Right cardiac atrium (tissue), 5 donors: Measurements from ENCODE around the gene ATAD3A. TPM values are rescaled to one million over a fixed set of nuclear protein-coding genes. Genes with fewer than 3 reads are reported as not detected.
"Not testable (repeated sequence)": the region's sequence is repeated elsewhere in the genome, so short reads cannot be mapped to it uniquely, and the experiment has no call there.

Source experiments
- ATAC-seq, 2 donors: fragments of 200-7000 bp; cut with Tn5 transposase; one replicate each; pipeline versions ENCODE4 v1.8.0 to v1.9.1; 2020; ENCODE audit warnings: moderate library complexity in 2 of 2, mild to moderate bottlenecking in 1 of 2
- DNase-seq, 3 donors: peaks; one replicate each; pipeline ENCODE4 v3.0.0-alpha.2; 2020
- H3K27ac ChIP-seq: one replicate; pipeline ENCODE4 v1.5.1; 2013; ENCODE audit warnings: mild to moderate bottlenecking, low read length, control low read depth, moderate library complexity
- H3K27me3 ChIP-seq: one replicate; pipeline ENCODE4 v1.6.1; 2013; ENCODE audit not compliant: control insufficient read depth, insufficient read depth
- H3K4me1 ChIP-seq: one replicate; pipeline ENCODE4 v1.6.1; 2013; ENCODE audit warnings: low read length; ENCODE audit not compliant: control insufficient read depth, insufficient read depth
- H3K4me3 ChIP-seq: one replicate; pipeline ENCODE4 v1.5.1; 2013; ENCODE audit warnings: low read length, control low read depth
- H3K9me3 ChIP-seq: one replicate; pipeline ENCODE4 v1.6.1; 2013; ENCODE audit warnings: low read length; ENCODE audit not compliant: control insufficient read depth
- WGBS: extraction: QIAGEN DNeasy Blood & Tissue Kit; methylation state at CpG from one replicate; pipeline ENCODE4 v1.1.7; 2013; 5-methylcytosine and 5-hydroxymethylcytosine counted together
- intact Hi-C, 4 donors: fragments of 100-400 bp; cut with DNase I; formaldehyde crosslinking; loops; one replicate each; pipeline versions ENCODE4 v1.11.0 to v1.14.0; 2022 to 2023
- polyA plus RNA-seq: library from polyadenylated mRNA; stranded (reverse); fragments of 200-250 nt; gene quantifications from one replicate; pipeline ENCODE4 v1.2.3, GENCODE V29; 2013
- total RNA-seq, 4 donors: library from RNA; stranded (reverse); fragmentation: NEBNext Ultra II Directional; extraction: Animal tissue kit (Norgen Biotek cat#: 25700); gene quantifications; one replicate each; pipeline ENCODE4 v1.2.1, GENCODE V29; 2021
- donor health status: healthy with polysubstance abuse.
- donor health status: DM: no; HTN: yes; CAD: no.
- donor health status: DM: no; HTN: no; CAD: no.
- donor health status: DM: no; HTN: yes; CAD: no; lungs with severe emphysema.
- donor health status: DM: yes; HTN: yes; CAD: no.

ATAD3A gene
- total and polyA plus RNA-seq, 5 donors: 13.6 to 20.1 (median 16.0) TPM

DNA sequence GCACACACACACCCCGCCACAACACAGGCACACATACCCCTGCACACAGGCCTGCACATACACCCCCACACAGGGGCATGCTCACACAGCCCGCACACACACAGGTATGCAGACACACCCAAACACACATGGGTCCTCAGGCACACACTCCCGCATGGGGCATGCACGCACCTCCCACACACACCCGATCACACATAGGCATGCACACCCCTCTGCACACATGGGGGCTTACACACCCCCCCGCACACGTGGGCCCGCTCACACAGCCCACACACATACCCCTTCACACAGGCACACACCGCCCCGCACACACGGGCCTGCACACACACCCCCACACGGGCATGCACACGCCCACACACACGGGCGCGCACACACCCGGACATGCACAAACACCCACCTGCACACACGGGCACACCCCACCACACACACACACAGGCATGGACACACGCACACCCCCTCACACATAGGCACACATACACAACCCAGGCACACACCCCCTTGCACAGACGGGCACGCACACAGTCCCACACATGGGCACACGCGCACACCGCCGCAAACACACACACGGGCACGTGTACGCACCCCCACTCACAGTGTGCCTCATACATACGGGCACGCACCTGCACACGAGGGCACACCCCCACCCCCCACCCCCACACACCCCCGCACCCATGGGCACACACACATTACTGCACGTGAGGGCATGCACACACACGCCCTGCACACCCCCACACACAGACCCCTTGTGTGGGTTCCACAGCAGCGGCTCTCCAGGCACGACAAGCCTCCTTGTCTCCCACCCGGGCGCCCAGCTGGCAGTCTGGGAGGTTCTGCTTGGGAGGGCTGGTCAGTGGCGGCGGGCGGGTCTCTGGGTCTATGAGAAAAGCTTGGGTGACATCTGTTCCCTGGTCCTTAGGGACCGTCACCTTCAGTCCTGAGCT is 32.1 kb upstream of the ATAD3A start:
- 93% methylated on average over 42 of the region's 42 CpGs for WGBS
- Histone ChIP-seq H3K4me1 (no peaks in the 10 kb centered on the region), H3K27me3 (no peaks in the 10 kb centered on the region), H3K4me3 (no peak overlapping the region), H3K9me3 (no peaks in the 10 kb centered on the region), H3K27ac (no peak overlapping the region)
- DNase-seq (no peak), ATAC-seq (no peak)
- intact Hi-C loops: no loop called here

- H3K9me3 ChIP-seq, intact Hi-C loops, DNase-seq, H3K27me3 ChIP-seq, H3K27ac ChIP-seq, H3K4me1 ChIP-seq, H3K4me3 ChIP-seq, ATAC-seq: not testable (repeated sequence)
- WGBS: 95% methylated on average over 16 of the region's 16 CpGs
Observed at GRCh38 chr1:1480488-1480867, 31.5 kb upstream of the ATAD3A start.

DNA sequence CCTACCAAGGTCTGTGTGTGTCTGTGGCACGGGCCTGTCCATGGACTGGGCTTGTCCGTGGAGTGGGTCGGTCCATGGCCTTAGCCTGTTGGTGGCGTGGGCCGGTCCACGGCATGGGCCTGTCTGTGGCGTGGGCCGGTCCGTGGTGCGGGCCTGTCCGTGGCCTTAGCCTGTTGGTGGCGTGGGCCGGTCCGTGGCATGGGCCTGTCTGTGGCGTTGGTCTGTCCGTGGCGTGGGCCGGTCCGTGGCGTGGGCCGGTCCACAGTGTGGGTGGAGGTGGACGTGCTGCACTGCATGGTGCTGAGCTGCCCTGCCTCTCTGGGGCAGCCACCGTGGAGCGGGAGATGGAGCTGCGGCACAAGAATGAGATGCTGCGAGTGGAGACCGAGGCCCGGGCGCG is 30.2 kb upstream of the ATAD3A start:
- DNase-seq, H3K27ac ChIP-seq, ATAC-seq, H3K27me3 ChIP-seq, H3K4me1 ChIP-seq, H3K9me3 ChIP-seq, H3K4me3 ChIP-seq, intact Hi-C loops: not testable (repeated sequence)
- 98% methylated on average over 30 of the region's 30 CpGs for WGBS

DNA sequence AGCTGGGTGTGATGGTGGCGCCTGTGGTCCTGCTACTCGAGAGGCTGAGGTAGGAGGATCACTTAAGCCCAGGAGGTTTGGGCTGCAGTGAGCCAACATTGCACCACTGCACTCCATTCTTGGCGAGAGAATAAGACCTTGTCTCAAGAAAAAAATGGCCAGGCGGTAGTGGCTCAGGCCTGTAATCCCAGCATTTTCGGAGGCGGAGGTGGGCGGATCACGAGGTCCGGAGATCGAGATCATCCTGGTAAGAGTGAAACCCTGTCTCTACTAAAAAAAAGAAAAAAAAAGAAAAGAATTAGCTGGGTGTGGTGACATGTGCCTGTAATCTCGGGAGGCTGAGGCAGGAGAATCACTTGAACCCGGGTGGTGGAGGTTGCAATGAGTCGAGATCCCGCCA is 29.1 kb upstream of the ATAD3A start:
- ATAC-seq: no peak
- no peaks in the 10 kb centered on the region for H3K4me1 ChIP-seq
- intact Hi-C loops: no loop called here
- peak in 1 of 3 donors; percentile 13 for DNase-seq
- H3K9me3 ChIP-seq: no peaks in the 10 kb centered on the region
- 96% methylated on average over 14 of the region's 14 CpGs for WGBS
- no peaks in the 10 kb centered on the region for H3K27me3 ChIP-seq
- no peak overlapping the region for H3K4me3 ChIP-seq
- no peak overlapping the region for H3K27ac ChIP-seq

GRCh38 chr1:1483714-1484113 is 28.2 kb upstream of the ATAD3A start:
- intact Hi-C loops: no loop called here
- DNase-seq (peak in 1 of 3 donors; percentile 11), ATAC-seq (no peak)
- 96% methylated on average over 16 of the region's 16 CpGs for WGBS
- H3K4me3 ChIP-seq: no peak overlapping the region
- no peaks in the 10 kb centered on the region for H3K4me1 ChIP-seq
- H3K27me3 ChIP-seq: no peaks in the 10 kb centered on the region
- H3K27ac ChIP-seq: no peak overlapping the region
- H3K9me3 ChIP-seq: no peaks in the 10 kb centered on the region

GRCh38 chr1:1484976-1485750 is 26.8 kb upstream of the ATAD3A start:
- ATAC-seq, H3K27ac ChIP-seq, H3K4me1 ChIP-seq, H3K9me3 ChIP-seq, H3K27me3 ChIP-seq, H3K4me3 ChIP-seq, intact Hi-C loops: not testable (repeated sequence)
- DNase-seq: peak in 1 of 3 donors; percentile 29
- 92% methylated on average over 42 of the region's 46 CpGs for WGBS

- H3K4me3 ChIP-seq, H3K27me3 ChIP-seq, ATAC-seq, H3K9me3 ChIP-seq, intact Hi-C loops, H3K4me1 ChIP-seq, H3K27ac ChIP-seq: not testable (repeated sequence)
- 94% methylated on average over 31 of the region's 31 CpGs for WGBS
- DNase-seq: peak in 1 of 3 donors; percentile 29
Observed at GRCh38 chr1:1485755-1486317, 26.1 kb upstream of the ATAD3A start.

DNA sequence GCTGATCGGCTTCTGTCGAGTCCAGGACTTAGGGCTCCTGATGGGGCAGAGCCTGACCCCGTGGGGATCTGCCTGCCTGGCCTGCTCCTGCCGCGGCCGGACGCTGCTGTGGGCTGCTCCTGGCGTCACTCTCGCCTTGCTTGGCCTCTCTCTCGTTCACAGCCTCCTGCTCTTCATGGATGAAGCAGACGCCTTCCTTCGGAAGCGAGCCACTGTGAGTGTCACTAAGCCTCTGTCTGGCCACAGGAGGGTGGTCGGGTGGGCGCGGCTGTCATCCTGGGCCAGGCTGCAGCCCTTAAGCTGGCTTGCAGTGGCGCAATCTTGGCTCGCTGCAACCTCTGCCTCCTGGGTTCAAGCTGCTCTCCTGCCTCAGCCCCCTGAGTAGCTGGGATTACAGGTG is 24.3 kb upstream of the ATAD3A start:
- WGBS: 95% methylated on average over 18 of the region's 18 CpGs
- H3K4me3 ChIP-seq: no peak overlapping the region
- no peak overlapping the region for H3K27ac ChIP-seq
- no peaks in the 10 kb centered on the region for H3K27me3 ChIP-seq
- DNase-seq: peak in 1 of 3 donors; percentile 31
- intact Hi-C loops: no loop called here
- ATAC-seq: no peak
- no peaks in the 10 kb centered on the region for H3K9me3 ChIP-seq
- no peaks in the 10 kb centered on the region for H3K4me1 ChIP-seq

DNA sequence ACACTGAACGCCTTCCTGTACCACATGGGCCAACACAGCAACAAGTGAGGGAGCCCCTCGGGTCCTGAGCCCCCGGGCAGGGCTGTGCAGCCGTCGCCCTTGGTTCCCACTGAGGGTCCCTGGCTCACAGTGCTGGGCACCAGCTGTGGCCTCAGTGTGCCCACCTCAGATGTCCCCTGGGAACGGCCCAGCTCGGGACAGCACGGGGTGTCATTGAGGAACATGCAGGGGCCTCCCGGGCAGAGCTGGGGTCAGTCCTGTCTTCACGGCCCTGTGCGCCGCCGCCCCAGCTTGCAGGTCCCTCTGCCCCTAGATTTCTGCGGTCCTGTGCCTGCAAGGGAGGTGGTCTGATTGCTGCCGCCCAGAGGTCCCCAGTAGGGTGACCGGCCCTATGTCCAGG is 22.7 kb upstream of the ATAD3A start:
- peak in 1 of 3 donors; percentile 42 for DNase-seq
- no peak for ATAC-seq
- Histone ChIP-seq H3K9me3 (no peaks in the 10 kb centered on the region), H3K27ac (no peak overlapping the region), H3K27me3 (no peaks in the 10 kb centered on the region), H3K4me1 (no peaks in the 10 kb centered on the region), H3K4me3 (no peak overlapping the region)
- WGBS: 95% methylated on average over 16 of the region's 16 CpGs
- intact Hi-C loops: no loop called here

- no peak for ATAC-seq
Observed at GRCh38 chr1:1489861-1490260, 22.1 kb upstream of the ATAD3A start.

More at GRCh38 chr1:1489861-1490260, 22.1 kb upstream of the ATAD3A start:
- Histone ChIP-seq H3K27ac (no peak overlapping the region), H3K4me3 (no peak overlapping the region), H3K27me3 (no peaks in the 10 kb centered on the region), H3K9me3 (no peaks in the 10 kb centered on the region), H3K4me1 (no peaks in the 10 kb centered on the region)
- intact Hi-C loops: no loop called here
- WGBS: 98% methylated on average over 19 of the region's 19 CpGs
- no peak for DNase-seq
